ENCODE data around the gene ACBD7.

DNA sequence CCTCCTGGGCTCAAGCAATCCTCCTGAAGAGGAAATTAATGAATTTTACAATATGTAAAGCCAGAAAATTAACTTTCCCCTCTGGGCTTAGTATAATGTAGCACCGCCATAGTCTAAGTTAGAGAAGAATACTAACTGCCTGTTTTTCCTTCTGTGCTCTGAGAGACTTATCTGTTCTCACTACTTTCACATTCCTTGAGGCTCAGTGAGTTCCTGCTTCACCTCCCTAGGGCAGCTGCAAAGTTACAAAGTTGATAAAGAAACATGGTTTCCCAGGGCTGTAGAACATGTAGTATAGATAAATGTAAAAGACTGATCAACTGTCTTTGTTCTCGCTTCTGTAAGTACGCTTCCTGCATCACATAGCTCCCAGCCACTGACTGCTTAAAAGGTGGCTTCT lies 60.8 kb downstream of the ACBD7 start:
- no peak for TF ChIP-seq POLR2AphosphoS5 (IDR thresholded peaks at IDR 0.05; ENCODE audit: low read depth, low read length)
- TF ChIP-seq POLR2A (IDR thresholded peaks at IDR 0.05; ENCODE audit: low read depth, low read length), result no peak
- no peak for TF ChIP-seq TAF1 (IDR thresholded peaks at IDR 0.05; ENCODE audit: low read depth, low read length)
- no peak for TF ChIP-seq PAX5 (IDR thresholded peaks at IDR 0.05; ENCODE audit: insufficient read depth, low read length, severe bottlenecking)
- no peak for TF ChIP-seq SPI1 (IDR thresholded peaks at IDR 0.05; ENCODE audit: low read depth, low read length)
- TF ChIP-seq POU2F2 (IDR thresholded peaks at IDR 0.05; ENCODE audit: low read depth, low read length), result no peak
